HuH-7 (cell line): Measurements from ENCODE around the gene LRRC4B.

Experiments
- DNase-seq: peaks from one replicate; pipeline ENCODE4 v3.0.0; 2011; ENCODE audit warnings: low spot score

LRRC4B gene

DNA sequence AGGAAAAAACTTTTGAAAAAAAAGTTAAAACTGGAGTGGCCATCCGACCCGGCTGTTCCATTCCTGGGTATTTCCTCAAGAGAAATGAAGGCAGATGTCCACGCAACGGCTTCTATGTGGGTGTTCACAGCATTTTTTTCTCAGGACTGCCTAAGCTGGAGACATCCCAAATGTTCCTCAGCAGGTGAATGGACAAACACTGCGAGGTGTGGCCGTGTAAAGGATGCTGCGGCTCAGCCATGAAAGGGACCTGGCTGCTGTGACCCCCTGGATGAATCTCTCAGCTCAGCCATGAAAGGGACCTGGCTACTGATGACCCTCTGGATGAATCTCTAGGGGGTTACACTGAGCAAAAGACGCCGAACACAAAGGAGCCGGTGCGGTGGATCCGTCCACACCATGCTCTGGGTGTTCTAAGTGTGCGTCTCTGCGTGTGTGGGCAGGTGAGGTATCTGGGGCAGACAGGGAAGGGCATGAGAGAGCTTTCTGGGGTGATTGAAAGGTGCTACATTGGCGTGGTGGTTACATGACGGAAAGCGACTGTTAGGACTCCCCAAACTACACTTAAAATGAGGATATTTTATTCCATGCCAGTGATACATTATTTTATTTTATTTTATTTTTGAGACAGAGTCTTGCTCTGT is 47.3 kb downstream of the LRRC4B start:
- no peak for DNase-seq

DNA sequence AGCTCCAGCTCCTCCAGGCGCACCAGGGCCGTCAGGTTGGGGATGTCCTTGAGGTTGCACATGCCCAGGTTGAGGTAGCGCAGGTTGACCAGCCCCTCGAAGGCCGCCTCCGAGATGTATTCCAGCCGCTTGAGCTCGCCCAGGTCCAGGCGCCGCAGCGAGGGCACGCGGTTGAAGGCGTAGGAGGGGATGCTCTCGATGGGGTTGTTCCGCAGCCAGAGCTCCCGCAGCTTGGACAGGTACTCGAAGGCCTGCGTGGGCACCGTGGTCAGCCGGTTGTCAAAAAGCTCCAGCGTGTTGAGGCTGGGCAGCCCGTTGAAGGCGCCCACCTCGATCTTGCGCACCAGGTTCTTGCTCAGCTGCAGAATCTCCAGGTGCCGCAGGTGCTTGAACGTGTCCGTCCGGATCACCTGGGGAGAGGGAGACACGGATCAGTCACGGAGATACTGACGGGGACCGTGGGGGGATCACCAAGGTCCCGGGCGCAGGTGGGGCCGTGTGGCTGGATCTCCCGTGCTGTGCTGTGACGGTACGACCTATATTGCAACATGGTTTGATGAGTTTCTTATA is 49.1 kb downstream of the LRRC4B start:
- DNase-seq: no peak

DNA sequence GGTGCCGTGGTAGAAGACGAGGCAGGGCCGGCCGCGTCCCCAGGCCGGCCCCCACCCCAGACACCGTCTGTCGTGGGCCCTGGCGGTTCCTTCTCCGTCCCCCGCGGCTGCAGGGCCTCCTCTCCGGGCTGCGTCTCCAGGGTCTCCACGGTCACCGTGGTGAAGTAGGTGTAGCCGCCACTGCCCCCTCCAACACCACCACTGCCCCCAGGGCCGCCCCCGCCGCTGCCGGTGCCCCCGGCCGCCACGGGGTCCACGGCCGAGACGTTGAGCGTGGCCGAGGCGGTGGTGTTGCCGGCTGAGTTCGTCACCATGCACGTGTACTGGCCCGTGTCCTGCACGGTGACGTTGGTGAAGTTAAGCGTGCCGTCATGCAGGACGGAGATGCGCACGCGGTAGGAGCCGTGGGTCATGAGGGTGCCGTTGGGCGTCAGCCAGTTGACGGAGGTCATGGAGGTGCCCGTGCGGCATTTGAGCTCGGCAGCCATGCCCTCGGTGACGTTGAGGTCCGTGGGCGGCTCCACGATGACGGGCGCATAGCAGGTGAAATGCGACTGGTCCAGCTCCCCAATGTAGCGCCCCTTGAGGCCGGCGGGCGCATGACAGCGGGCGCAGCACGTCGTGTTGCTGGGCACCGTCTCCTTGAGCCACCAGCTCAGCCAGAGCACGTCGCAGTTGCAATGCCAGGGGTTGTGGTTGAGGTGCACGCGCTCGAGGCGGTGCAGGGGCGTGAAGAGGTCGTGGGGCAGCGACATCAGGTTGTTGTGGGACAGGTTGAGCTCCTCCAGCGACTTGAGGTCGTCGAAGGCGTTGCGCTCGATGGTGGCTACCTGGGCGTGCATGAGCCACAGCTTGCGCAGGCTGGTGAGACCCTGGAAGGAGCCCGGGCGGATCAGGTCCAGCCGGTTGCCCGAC is 49.9 kb downstream of the LRRC4B start:
- DNase-seq: no peak

DNA sequence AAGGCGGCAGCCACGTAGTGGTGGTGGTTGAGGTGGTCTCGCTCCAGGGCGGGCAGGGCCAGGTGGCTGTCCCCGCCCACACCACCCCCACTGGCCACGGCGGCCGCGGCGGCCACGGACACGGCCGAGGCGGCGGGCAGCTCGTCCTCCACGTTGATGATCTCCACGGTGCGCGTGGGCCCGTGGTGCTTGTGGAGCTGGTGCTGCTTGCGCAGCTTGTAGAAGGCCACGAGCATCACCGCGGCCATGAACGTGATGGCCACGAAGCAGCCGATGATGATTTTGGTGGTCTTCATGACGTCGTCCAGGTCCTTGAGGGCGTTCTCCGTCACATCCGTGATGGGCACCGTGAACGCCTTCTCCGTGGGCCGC is 50.5 kb downstream of the LRRC4B start:
- no peak for DNase-seq

DNA sequence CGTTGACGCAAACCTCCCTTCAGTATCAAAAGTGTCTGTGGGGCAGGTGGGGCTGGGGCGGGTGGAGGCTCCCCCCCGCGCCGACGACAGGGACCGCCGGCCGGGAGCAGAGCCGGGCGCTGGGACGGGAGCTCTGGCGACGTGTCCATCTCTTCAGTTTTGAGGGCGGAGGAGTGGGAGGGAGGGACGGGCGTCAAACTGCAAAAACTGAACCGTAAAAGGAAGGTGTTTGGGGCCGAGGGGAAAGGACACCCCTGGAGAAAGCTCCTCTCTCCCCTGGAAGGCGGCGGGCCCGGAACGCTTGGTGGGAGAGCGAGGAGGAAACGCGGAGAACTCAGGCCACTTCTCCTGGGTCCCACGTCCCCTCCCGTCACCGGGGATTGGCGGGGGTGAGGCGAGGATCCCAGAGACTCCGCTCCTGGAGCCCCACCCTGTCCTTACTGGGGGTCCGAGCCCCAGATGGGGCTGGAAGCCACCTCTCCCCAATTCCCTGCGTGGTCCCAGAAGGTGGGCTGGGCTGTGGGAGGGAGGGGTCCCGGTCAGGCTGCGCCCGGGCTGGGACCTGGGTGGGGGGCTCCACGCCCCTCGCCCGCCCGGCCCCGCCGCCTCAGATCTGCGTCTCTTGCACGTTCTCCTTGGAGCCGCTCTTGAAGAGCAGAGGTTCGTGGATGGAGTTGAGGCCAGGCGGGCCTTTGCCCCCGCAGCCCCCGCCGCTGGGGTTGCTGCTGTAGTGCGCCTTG is 51.1 kb downstream of the LRRC4B start:
- no peak for DNase-seq

DNA sequence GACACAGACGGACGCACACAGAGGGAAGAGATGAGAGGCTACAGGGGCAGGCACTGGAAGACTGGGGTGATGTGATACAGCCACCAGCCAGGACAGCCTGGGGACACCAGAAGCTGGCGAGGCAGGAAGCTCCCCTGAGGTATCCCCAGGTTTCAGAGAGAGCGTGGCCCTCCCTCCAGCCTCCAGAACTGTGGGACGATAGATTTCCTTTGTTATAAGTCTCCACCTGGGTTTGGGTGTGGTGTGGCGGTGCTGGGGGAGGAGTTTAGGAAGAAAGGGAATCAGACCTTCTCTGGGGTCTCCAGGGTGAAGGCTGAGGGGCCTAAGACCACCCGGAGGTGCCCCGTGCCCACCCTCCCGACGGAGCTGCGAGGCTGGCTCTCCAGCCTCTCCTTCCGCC is 51.8 kb downstream of the LRRC4B start:
- no peak for DNase-seq

DNA sequence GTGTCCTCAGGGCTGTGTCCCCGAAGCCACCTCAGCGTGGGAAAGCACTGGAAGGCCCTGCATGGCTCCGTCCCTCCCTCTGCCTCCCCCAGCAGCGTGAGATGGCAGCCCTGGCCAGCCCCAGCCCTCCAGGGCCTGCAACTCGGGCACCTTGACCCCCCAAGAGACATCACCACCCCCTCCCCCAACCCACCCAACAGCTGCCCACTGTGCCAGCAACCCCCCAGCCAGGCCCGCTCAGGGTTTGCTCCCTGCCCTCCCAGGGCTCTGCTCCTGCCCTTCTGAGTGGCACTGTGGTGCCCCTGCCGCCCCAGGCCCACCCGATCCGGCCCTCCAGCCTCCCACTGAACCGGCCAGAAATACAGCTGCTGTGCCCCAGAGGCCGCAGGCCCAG is 53.1 kb downstream of the LRRC4B start:
- DNase-seq: no peak

DNA sequence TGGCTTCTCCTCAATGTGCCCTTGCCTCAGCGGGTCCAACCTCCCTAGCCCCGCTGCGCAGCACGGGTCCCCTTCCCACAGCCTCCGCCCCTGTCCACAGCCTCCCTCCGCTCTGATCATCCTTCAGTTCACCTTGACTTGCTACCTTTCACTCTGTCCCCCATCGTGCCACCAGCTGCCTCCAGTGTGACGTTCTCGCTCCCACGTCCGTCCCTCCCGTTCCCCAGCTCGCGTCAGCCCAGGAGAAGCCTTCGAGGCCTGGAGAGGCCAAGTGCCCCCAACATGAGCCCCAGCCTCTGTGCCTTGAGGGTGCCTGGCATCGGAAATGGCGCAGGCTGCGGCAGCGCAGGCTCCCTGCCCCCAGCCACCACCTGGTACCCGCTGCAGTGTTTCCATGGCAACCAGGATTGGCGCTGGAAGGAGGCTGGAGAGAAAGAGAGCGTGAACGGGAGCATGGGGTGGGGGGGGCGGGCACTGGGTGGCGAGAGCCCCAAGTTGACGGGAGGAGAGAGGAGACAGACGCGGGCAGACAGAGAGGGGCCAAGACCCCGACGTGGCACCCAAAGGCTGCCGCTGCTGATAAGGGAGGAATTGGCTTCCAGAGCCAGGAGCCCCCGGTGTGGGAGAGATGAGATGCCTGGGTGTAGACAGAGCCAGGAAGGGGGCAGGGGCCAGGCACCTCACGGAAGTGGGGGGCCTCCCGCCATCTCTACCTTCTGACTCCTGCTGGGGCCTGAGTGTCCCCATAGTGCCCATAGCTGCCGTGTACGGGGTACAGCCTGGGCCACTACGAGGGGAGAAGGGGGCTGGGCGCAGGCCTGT is 53.7 kb downstream of the LRRC4B start:
- no peak for DNase-seq

DNA sequence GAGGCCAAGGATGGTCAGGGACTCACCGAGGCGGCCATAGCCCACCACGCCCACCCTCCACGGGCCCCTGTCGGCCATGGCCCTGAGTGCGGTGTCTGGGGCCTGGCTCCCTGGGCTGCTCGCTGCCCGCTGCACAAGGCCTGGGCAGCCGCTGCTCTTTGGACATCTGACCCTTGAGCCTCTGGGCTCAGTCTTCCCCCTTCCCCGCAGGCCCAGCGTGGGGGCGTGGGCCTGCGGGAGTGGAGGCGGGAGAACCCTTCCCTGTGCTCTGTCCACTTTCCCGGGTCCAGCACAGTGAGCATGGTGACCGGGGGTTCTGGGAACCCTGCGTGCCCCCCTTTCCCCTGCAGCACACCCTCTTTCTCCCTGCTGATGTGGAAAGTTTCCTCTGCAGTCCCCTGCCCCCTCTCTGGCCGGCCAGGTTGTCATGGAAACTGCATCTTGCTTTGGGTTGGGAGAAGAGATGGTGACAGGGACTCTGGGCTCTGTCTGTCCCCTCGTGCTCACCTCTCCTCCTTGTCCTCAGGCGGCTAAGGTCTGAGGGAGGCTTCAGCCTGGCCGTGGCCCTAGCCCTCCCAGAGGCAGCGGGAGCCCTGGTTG is 54.4 kb downstream of the LRRC4B start, which contains the start of gene ASPDH:
Gene ASPDH (minus strand): TSS at position 168 of the 600 bp plus-strand sequence. CDS start 90 bp downstream, at position 78.
- no peak for DNase-seq

DNA sequence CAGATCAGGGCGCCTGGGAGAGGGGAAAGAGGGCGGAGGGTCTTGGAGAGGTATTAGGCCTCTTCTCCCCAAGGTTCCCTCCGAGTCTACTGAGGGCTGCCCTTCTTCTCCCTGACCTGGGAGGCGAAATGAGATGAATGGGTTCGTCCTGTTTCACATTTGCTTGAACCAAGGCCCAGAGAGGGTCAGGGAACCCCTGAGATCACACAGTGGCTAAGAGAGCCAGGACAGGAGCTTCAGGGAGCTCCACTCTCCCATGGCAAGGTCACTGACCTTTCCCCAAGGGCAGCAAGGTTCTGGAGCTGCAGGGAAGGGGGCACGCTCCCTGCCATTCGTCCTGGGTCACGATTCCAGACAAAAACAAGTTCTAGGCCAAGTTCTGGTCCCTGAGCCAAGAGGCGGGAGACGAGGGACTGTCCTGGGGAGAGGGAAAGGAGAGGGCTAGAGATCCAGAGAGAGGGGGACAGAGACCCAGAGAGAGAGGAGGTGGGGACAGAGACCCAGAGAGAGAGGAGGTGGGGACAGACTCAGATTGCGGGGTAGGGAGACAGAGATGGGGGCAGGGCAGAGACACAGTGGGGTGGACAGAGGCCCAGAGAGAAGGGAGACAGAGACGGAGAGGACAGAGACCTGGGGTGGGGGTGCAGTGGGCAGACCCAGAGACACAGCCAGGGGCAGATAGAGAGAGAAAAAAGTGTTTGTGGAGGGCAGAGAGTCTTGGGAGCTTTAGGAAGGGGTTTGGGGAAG is 55.1 kb downstream of the LRRC4B start:
- no peak for DNase-seq

DNA sequence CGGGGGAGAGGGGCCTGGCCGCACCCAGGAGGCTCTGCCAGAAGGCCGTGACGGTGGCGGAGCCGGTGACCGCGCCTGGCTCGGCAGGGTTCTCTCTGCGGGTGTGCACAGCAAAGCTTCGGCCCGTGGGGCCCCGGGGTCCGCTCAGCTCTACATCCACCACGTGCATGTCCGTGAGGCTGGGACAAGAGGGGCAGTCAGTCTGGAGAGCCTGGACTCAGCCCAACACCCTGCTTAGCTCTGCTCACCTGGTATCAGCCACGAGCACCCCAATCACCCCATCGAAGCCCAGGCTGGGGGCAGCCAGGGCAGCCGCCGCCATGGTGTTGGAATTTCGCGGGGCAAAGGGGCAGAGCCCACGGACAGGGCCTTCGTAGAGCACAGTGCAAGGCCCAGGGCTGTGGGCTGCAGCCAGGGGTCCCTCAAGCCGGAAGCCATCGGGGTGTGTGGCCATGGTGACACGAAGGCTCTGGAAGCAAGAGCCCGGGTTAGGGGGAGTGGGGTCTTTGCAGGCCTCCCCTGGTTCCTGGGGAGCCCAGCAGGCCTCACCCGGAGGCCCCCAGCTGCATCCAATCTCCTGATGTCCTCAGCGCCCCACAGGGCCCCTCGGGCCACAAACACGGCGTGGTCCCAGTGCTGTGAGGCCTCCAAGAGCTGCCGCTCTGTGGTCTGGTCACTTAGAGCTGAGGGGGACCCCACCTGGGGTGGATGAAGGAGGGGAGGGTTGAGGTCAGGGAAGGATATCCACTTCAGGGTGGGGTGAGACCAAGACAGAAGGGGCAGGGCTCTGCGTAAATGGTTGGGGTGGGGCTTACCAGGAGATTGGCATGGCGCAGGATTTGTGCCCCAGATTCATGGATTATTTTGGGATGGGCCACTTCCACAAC is 55.9 kb downstream of the LRRC4B start:
- no peak for DNase-seq

DNA sequence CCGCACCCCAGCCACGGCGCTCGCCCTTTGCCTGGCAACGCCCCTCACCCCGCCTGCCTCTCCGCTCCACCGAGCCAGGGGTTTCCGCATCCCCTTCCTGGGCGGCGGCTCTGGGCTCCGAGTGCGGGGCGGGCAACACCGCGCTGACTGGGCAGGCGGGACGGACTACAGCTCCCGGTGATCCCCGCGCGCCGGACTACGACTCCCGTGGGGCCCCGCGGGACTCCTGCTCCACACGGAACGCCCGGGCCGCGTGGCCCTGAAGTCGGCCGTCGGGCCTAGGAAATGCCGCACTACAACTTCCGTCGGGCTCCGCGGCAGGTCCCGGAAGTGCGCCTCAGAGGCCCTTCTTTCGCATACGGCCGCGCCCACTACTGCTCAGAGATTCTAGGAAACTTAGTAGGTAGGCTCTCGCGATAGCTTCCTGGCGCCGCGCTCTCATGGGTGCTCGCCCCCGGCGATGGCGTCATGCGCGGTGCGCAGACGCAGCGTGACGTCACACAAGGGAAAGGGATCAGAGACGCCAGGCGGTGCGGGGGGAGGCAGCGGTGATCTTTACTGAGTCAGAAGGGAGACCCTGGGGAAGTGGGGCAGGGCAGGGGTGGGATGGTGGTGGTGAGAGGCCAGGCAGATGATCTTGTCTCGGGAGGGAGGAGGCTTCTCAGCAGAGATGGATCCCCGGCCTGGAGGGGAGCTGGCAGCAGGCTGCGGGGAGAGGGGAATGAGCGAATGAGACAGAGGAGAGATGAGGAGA is 57.0 kb downstream of the LRRC4B start, which contains the start of gene JOSD2:
Gene JOSD2 (minus strand): TSS at position 123 of the 754 bp plus-strand sequence. CDS start 760 bp downstream, outside the sequence.
- peak; percentile 92 for DNase-seq

DNA sequence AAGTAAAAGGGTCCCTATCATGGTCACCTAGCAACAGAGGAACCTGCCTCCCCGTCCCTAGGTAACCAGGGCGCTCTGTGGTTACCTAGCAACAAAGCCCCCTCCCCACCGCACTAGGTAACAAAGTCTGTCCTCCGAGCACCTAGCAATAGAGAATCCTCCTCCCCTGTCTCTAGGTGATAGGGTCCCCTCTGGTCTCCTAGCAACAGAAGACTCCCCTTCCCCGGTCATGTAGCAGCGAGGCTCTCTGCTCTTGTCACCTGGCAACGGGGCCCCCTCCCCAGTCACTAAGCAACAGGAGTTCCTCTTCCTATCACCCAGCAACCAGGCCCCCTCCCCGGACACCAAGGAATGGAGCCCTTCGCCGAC is 57.6 kb downstream of the LRRC4B start:
- no peak for DNase-seq

DNA sequence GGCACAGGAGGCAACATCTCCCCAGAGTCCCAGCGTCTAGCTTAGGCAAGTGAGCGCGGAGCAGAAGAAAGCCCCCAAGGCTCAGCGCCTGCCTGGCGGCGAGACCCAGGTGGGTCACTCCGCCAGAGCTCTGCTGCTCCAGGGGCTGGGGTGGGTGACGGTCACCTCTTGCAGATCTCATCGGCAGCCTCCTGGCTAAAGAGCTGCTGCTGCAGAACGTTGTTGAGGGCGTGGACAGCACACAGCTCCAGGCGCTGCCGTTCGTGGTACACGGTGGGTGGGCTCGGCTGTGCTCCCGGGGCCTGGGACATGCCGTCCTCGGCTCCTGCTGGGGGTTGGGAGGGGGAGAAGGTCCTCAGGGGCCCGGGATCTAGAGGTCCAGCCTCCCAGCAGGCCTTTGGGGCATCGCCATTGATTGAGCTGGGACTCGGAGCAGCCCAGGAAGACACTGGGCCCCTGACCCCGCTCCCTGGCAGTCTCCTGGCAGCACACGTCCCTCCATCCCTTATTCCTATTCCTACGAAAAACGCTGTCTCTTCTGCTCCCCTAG is 58.0 kb downstream of the LRRC4B start:
- no peak for DNase-seq

DNA sequence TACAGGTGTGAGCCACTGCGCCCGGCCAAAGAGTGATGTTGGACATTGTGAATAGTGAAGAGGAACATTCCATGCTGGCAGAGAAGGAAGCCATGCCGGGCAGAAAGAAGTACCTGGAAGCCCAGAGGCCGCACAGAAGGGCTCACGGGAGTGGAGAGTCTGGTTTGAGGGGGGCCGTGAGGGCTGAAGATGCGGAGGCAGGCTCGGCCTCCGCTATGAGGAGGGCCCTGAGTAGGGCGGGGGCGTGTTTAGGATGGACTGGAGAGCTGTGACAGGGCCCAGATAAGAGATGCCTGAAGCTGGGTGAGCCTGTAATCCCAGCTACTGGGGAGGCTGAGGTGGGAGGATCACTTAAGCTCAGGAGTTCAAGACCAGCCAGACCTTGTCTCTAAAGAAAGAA is 58.9 kb downstream of the LRRC4B start:
- no peak for DNase-seq

DNA sequence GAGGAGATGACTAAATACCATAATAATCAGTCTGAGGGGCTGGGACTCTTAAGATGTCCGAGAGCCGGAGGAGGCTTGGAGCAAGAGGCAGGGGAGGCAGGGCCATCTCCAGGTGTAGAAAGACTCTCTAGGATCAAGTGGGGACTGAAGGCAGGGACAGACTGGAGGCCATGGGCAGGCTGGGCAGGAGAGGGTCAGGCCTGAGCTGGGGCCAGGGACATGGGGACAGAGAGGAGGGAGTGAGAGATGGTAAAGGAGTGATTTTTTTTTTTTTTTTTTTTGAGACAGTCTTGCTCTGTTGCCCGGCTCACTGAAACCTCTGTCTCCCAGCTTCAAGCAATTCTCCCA is 59.4 kb downstream of the LRRC4B start:
- no peak for DNase-seq

DNA sequence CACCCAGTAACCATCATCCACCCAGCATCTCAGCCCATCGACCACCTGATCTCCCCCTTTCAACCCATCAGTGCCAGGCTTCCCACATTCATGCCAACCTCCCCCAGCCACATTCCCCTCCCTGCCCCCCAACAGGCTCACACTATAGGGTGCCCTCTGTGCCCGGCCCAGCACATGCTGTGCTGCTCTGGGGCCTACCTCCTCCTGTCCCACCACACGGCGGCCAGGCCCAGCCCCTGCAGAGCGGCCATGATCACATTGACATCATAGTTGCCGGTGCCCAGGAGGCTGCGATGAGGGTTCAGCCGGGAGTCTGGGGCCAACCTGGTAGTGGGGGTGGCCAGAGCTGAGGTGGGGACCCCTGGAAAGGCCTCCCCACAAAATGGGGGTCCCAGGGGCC is 60.9 kb downstream of the LRRC4B start:
- DNase-seq: no peak

DNA sequence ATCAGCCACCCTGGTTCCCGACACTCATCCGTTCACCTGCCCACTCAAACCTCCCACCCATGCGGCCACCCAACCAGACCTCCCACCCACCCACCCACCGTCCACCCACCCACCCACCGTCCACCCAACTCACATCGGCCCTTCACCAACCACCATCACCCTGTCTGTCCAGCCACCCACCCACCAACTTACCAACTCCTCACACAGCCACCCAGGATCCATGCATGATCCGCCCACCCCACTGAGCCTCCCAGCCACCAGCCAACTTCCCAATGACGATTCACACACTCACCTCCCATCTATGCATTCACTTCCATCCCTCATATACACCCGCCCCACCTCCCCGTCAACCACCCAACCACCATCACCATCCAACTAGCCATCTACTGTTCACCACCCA is 61.5 kb downstream of the LRRC4B start:
- DNase-seq: no peak
